SK-N-MC (cell line): ENCODE data around the gene FGF14.

ENCODE experiments used
- DNase-seq: peaks from one replicate; pipeline ENCODE4 v3.0.0-alpha.2; 2011; ENCODE audit warnings: low read depth, low spot score
- H3K27ac ChIP-seq: fragments of 200-600 bp; sonication (generic); 2 replicates; pipeline ENCODE4 v1.5.1; 2016; ENCODE audit warnings: mixed run types
- H3K36me3 ChIP-seq: fragments of 200-600 bp; sonication (generic); 2 replicates; pipeline ENCODE4 v1.6.1; 2017; ENCODE audit warnings: antibody characterized with exemption, low read length, mixed read lengths; ENCODE audit not compliant: insufficient read depth
- H3K4me3 ChIP-seq: fragments of 200-600 bp; sonication (generic); 2 replicates; pipeline ENCODE4 v1.5.1; 2016
- H3K9ac ChIP-seq: fragments of 200-600 bp; sonication (generic); 2 replicates; pipeline ENCODE4 v1.8.0; 2017; ENCODE audit warnings: mixed run types, mixed read lengths; ENCODE audit not compliant: insufficient read length
- H3K9me3 ChIP-seq: fragments of 200-600 bp; sonication (generic); 2 replicates; pipeline ENCODE4 v1.6.1; 2017; ENCODE audit warnings: low read depth, mild to moderate bottlenecking, antibody characterized with exemption, low read length, moderate library complexity, mixed read lengths
- EZH2 ChIP-seq: fragments of 200-600 bp; sonication (generic); IDR thresholded peaks from one replicate; pipeline ENCODE4 v1.6.1; 2017; ENCODE audit warnings: antibody characterized with exemption
- FOXP2 ChIP-seq: optimal IDR thresholded peaks from 2 replicates; pipeline ENCODE3; 2011; ENCODE audit warnings: mild to moderate bottlenecking, moderate library complexity; ENCODE audit not compliant: insufficient read depth; ENCODE audit errors: extremely low read length, control extremely low read depth
- POLR2AphosphoS5 ChIP-seq: IDR thresholded peaks from 2 replicates; pipeline ENCODE4 v1.6.1; 2012; ENCODE audit warnings: mild to moderate bottlenecking, low read depth, low read length, borderline replicate concordance

Gene FGF14

DNA sequence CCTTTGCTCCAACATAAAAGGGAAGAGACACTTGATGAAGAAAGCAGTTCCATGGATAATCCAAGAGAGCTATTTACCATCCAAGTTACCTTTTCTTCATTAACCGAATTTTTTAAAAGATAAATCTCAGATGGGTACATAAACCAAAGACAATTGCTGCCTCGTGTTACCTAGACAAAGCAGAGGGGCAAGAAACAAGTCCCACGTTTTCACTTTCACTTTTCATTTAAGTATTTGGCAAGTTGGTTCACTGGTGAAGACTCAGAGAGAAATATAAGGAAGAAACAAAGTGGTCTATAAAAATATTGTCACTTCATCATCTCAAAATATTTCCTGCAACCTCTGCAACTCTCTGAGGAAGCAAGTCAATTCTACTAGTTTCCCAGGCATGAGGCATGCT is 446.1 kb downstream of the FGF14 start:
- H3K36me3 ChIP-seq = no peaks in the 10 kb centered on the region
- no peaks in the 10 kb centered on the region for H3K9me3 ChIP-seq
- H3K9ac ChIP-seq = no peak overlapping the region
- H3K27ac ChIP-seq = no peak overlapping the region
- TF ChIP-seq POLR2AphosphoS5 (no peak), FOXP2 (no peak), EZH2 (no peak)
- DNase-seq = no peak
- no peak overlapping the region for H3K4me3 ChIP-seq

GRCh38 chr13:101951114-101951513 is 450.7 kb downstream of the FGF14 start:
- TF ChIP-seq FOXP2 = no peak
- TF ChIP-seq EZH2 = no peak
- no peak for TF ChIP-seq POLR2AphosphoS5
- Histone ChIP-seq H3K36me3 (no peaks in the 10 kb centered on the region), H3K4me3 (no peak overlapping the region), H3K9ac (no peak overlapping the region), H3K27ac (no peak overlapping the region), H3K9me3 (no peaks in the 10 kb centered on the region; the same call in 1 of the 2 replicates)
- DNase-seq = no peak

- no peak overlapping the region for H3K9ac ChIP-seq
- no peak for DNase-seq
- no peak overlapping the region for H3K4me3 ChIP-seq
- H3K9me3 ChIP-seq = no peaks in the 10 kb centered on the region; the same call in 1 of the 2 replicates
- no peak overlapping the region for H3K27ac ChIP-seq
- H3K36me3 ChIP-seq = no peaks in the 10 kb centered on the region
- TF ChIP-seq POLR2AphosphoS5 = no peak
- TF ChIP-seq FOXP2 = no peak
- TF ChIP-seq EZH2 = no peak
These were observed 452.2 kb downstream of the FGF14 start for GRCh38 chr13:101949681-101950080.

DNA sequence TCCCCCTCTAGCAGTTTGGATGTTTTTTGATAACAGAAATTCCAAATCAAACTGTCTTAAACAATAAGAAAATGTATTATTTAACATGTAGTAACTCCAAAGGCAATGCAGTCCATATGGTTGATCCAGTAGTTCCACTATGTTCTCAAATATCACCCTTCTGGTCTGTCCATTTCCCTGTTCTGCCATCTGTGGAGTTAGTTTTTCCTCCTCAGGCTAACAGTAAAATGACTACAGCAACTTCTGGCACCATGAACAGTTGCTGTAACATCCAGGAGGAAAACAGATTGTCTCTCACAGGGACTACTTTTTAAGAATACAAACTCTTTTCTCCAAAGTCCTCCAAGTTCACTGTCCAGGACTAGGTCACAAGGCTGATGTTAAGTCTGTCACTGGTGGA is 455.4 kb downstream of the FGF14 start:
- Histone ChIP-seq H3K27ac (peak overlapping the region; percentile 85), H3K4me3 (no peak overlapping the region), H3K9ac (no peak overlapping the region), H3K9me3 (no peaks in the 10 kb centered on the region; the same call in 1 of the 2 replicates), H3K36me3 (no peaks in the 10 kb centered on the region)
- TF ChIP-seq POLR2AphosphoS5 = no peak
- TF ChIP-seq FOXP2 = no peak
- TF ChIP-seq EZH2 = no peak
- DNase-seq = no peak

GRCh38 chr13:101945435-101945834 is 456.4 kb downstream of the FGF14 start:
- Histone ChIP-seq H3K36me3 (no peaks in the 10 kb centered on the region), H3K9ac (no peak overlapping the region), H3K9me3 (no peaks in the 10 kb centered on the region; the same call in 1 of the 2 replicates), H3K27ac (no peak overlapping the region), H3K4me3 (no peak overlapping the region)
- TF ChIP-seq EZH2 (no peak), POLR2AphosphoS5 (no peak), FOXP2 (no peak)
- no peak for DNase-seq

DNA sequence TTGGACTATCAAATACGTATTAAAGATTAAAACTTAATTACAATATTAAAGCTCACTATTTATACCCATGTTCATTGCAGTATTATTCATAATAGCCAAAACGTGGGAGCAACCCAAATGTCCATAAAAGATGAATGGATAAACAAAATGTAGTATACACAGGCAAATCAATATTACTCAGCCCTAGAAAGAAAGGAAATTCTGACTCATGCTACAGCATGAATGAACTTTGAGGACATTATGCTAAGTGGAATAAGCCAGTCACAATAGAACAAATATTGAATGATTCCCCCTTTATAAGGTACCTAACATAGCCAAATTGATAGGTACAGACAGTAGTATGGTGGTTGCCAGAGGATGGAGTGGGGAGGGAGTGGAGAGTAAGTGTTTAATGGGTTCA is 457.3 kb downstream of the FGF14 start:
- TF ChIP-seq FOXP2 = no peak
- TF ChIP-seq EZH2 = no peak
- TF ChIP-seq POLR2AphosphoS5 = no peak
- Histone ChIP-seq H3K4me3 (no peak overlapping the region), H3K9me3 (no peaks in the 10 kb centered on the region; the same call in 1 of the 2 replicates), H3K9ac (no peak overlapping the region), H3K36me3 (no peaks in the 10 kb centered on the region), H3K27ac (0 out of 2 replicates have a peak overlapping the region, but pooled peaks have one; percentile 37)
- DNase-seq = no peak

DNA sequence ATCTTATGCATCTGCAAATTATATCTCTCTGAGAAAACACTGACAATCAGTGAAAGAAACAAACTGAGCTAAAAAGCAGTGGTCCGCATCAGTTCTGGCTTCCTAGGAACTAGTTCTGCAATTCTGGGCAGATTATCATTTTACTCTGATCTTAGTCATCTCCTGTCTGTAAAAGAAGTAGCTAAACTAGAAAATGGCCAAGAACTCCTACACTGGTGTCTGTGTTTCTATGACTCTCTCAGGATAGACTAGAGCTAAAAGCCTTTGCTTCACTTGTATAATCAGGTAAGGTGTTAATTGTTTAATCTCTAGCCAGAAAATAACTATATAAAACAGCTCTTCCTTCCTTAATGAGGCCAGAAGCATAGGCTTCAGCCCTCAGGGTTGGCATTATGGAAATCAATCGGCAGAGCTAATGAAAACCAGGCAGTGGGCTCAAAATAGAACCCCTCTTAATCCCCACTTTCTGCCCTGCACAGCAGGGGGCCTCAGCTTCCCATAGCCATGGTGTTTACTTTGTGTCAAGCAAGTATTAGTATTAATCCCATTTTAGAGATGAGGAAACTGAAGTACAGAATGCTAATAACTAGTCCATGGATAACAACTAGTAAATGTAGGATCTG is 459.2 kb downstream of the FGF14 start:
- TF ChIP-seq POLR2AphosphoS5 = peak; percentile 56; the same call in 1 of the 2 replicates
- TF ChIP-seq EZH2 = no peak
- TF ChIP-seq FOXP2 = no peak
- peak overlapping the region; percentile 54 for H3K4me3 ChIP-seq
- H3K36me3 ChIP-seq = no peaks in the 10 kb centered on the region
- peak overlapping the region; percentile 34 for H3K9ac ChIP-seq
- H3K27ac ChIP-seq = peak overlapping the region; percentile 95
- no peaks in the 10 kb centered on the region; the same call in 1 of the 2 replicates for H3K9me3 ChIP-seq
- DNase-seq = peak; percentile 63

DNA sequence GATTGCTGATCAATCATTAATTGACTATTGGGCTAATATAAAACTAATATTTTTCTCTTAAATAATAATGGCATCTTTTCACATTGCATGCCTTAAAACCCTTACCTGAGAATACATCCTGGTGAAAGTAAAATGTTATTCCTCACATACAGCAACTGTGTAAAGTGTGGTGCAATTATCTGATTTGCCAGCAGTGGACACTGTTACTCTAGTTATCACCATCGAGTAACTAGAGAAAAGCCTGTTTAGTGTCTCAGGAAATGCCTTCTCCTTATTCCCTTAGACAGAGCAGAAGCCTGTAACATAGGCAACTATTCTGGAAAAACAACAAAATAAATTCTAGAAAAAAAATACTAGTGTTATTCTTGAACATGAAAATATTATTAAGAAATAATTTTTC is 459.8 kb downstream of the FGF14 start:
- DNase-seq = peak; percentile 72
- no peak overlapping the region; the same call in 1 of the 2 replicates for H3K4me3 ChIP-seq
- TF ChIP-seq FOXP2 (no peak), EZH2 (no peak), POLR2AphosphoS5 (no peak)

More for the DNA sequence above, 459.8 kb downstream of the FGF14 start:
- no peaks in the 10 kb centered on the region for H3K36me3 ChIP-seq
- no peaks in the 10 kb centered on the region for H3K9me3 ChIP-seq
- H3K27ac ChIP-seq = peak overlapping the region; percentile 95
- peak overlapping the region; percentile 34 for H3K9ac ChIP-seq
